Cardiac fibroblast (primary cell): Measurements from ENCODE around the gene MICALL1.
"Not testable (repeated sequence)": the region's sequence is repeated elsewhere in the genome, so short reads cannot be mapped to it uniquely, and the experiment has no call there.

Experiments
- DNase-seq, 2 donors: peaks; one replicate each; pipeline versions ENCODE4 v3.0.0 to v3.0.0-alpha.2; 2010; ENCODE audit warnings: low read depth in 2 of 2
- H3K4me3 ChIP-seq, 2 donors: replicated peaks in 1 of 2; 1 replicate in 1 of 2; 2 replicates in 1 of 2; pipeline ENCODE4 v1.5.1; 2011; ENCODE audit warnings: low read depth in 2 of 2, low read length in 2 of 2, mild to moderate bottlenecking in 2 of 2, moderate library complexity in 1 of 2
- CTCF ChIP-seq: IDR thresholded peaks from one replicate; pipeline ENCODE4 v1.5.1; 2011; ENCODE audit warnings: low read depth, mild to moderate bottlenecking, low read length, inconsistent platforms

MICALL1 gene

DNA sequence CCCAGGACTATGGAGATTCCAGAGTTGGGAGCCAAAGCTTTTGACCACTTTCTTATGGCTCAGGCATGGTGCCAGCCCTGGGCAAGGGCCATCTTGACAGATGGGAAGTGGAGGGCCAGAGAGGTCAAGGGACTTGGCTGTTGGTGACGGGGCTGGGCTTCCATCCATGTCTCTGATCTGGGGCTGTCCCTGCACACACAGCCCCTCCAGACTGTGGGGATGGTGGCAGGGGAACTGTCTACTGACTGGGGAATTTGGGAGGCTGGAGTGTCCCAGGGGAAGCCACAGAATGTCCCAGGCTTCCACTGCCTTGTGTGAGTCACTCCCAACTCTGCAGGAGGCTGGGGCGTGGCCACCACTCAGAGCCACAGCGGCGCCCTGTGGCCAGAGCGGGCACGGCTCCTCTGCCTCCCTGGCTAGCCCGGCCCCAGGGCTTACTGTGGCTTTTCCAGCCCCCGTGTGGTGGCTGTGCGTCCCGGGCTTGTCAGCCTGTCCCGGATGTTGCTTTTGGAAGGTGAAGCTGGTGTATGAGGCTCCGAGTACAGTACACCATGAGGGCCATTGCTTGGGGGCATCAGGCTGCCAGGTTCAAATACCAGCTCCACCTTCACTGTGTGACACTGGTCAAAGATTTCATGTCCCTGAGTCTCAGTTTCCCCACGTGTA lies 27.7 kb downstream of the MICALL1 start:
- H3K4me3 ChIP-seq: no peak overlapping the region
- DNase-seq: peak; percentile 91 to 94
- peak; percentile 99 for TF ChIP-seq CTCF

- no peak overlapping the region for H3K4me3 ChIP-seq
- peak; percentile 59 to 72 for DNase-seq
- no peak for TF ChIP-seq CTCF
Observed at GRCh38 chr22:37940698-37941376, 34.7 kb downstream of the MICALL1 start.

DNA sequence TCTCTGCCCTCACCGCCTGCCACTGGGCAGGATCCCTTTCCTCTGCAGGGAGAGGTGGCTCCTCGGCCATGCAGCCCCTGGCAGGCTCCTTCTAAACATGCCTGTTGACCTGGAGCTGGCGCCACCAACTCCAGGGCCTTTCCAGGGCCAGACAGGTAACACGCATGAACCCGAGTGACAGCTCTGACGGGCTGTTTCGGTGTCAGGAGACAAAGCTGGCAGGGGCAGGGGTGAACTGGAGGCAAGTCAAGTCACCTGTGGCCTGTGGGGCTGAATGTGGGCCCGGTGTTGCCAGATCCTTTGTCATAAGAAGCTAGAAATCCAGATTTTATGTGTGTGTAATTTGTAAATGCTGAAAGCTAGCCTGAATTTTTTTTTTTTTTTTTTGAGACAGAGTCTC lies 36.0 kb downstream of the MICALL1 start:
- TF ChIP-seq CTCF: no peak
- no peak overlapping the region for H3K4me3 ChIP-seq
- DNase-seq: no peak

DNA sequence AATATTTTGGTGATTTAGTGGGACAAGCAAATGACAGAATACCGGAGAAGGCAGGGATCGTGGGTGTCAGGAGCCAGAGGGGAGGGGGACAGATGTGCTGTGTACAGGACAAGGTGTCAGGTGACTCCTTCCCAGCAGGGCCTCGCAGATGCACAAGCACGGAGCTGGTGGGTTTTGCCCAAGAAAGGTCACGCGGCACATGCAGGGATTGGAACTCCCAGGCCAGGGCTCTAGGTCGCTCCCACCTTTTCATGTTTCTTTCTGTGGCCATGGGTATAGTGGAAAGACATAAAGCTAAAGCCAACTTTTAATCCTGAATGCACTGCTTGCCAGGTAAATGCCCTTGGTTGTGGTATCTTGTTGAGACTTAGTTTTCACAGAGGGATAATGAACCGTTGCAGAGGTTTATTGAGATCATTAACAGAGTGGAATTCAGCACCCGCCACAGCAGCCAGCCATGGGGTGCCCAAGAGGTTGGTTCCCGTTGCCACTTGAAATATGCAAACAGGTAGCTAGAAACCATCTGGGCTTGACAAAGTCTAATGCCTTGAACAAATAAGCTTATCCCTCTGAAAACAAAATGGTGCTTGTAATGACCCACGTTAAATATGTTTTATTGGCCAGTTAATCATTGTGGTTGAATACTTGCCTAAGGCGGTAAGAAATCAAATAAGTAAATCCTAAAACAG lies 37.2 kb downstream of the MICALL1 start:
- DNase-seq: no peak
- no peak for TF ChIP-seq CTCF
- H3K4me3 ChIP-seq: no peak overlapping the region

DNA sequence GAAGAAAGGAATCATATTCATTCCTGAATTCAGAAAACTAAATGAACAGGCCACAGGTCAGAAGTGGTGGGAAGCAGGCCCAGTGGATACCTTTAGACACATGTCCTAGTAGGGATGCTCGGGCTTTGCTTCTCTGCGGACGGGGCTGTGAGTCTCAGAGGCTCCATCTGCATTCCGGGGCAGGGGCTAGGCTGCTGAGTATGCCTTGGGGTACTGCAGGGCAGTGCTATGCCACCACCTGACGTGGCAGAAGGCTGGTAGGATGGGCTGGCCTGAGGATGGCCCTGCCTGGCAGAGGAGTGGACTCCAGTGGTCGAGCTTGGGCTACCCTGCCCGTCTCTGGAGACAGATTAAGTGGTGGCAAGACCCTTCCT lies 37.7 kb downstream of the MICALL1 start:
- no peak overlapping the region for H3K4me3 ChIP-seq
- no peak for TF ChIP-seq CTCF
- no peak for DNase-seq

GRCh38 chr22:37944423-37944822 lies 38.3 kb downstream of the MICALL1 start:
- H3K4me3 ChIP-seq, DNase-seq: not testable (repeated sequence)

DNA sequence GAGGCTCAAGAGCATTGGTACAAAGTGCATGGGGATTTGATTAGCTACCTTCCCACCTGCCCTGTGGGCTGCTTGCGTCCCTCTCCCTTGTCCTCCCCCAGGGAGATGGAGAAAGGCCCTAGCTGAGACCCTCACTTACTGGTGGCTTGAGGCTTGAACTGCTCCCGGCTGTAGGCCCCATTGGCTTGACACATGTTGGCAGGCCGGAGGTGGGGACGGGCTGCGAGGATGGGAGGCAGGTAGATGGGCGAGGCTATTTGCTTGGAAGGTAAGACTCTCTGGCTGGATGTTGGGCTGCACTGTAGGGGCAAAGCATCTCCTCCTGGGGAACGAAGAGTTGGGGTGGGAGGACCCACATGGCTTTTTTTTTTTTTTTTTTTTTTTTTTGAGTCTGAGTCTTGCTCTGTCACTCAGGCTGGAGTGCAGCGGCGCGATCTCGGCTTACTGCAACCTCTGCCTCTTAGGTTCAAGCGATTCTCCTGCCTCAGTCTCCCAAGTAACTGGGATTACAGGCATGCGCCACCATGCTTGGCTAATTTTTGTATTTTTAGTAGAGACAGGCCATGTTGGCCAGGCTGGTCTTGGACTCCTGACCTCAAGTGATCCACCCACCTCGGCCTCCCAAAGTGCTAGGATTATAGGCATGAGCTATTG lies 41.2 kb downstream of the MICALL1 start:
- DNase-seq, H3K4me3 ChIP-seq: not testable (repeated sequence)
